H1 (cell line): ENCODE measurements around the gene PTPRG.

Experiments
- BCL11A ChIP-seq, 2 experiments: IDR thresholded peaks; one replicate each; pipeline ENCODE4 v1.6.1; 2011; ENCODE audit warnings: low read depth in 2 of 2, low read length in 2 of 2, mild to moderate bottlenecking in 2 of 2
- CEBPB ChIP-seq: IDR thresholded peaks from 2 replicates; pipeline ENCODE4 v1.6.1; 2012; ENCODE audit warnings: low read depth, low read length
- EP300 ChIP-seq, 2 experiments: IDR thresholded peaks; 1 replicate in 1 of 2; 2 replicates in 1 of 2; pipeline ENCODE4 v1.6.1; 2011 to 2012; ENCODE audit warnings: low read depth in 2 of 2, low read length in 2 of 2, mild to moderate bottlenecking in 2 of 2, borderline replicate concordance in 1 of 2, inconsistent platforms in 1 of 2, moderate library complexity in 1 of 2
- POLR2A ChIP-seq, 2 experiments: IDR thresholded peaks; 1 replicate in 1 of 2; 2 replicates in 1 of 2; pipeline ENCODE4 v1.6.1; 2011; ENCODE audit warnings: low read depth in 2 of 2, low read length in 2 of 2, mild to moderate bottlenecking in 2 of 2; ENCODE audit errors: control extremely low read depth in 1 of 2
- POLR2AphosphoS5 ChIP-seq: IDR thresholded peaks from 2 replicates; pipeline ENCODE4 v1.6.1; 2011; ENCODE audit warnings: low read depth, low read length
- RAD21 ChIP-seq, 2 experiments: IDR thresholded peaks in 1 of 2; conservative IDR thresholded peaks in 1 of 2; 2 replicates each; pipeline ENCODE4 v1.6.1; 2011; ENCODE audit warnings: low read depth in 2 of 2, low read length in 2 of 2, improper control_type of control experiment in 1 of 2, inconsistent platforms in 1 of 2, mild to moderate bottlenecking in 1 of 2, moderate library complexity in 1 of 2
- SIN3A ChIP-seq, 2 experiments: IDR thresholded peaks in 1 of 2; conservative IDR thresholded peaks in 1 of 2; 2 replicates each; pipeline ENCODE4 v1.6.1; 2011 to 2012; ENCODE audit warnings: low read length in 2 of 2, improper control_type of control experiment in 1 of 2, low read depth in 1 of 2, mild to moderate bottlenecking in 1 of 2
- SP1 ChIP-seq: IDR thresholded peaks from 2 replicates; pipeline ENCODE4 v1.6.1; 2011; ENCODE audit warnings: low read depth, low read length
- TEAD4 ChIP-seq: IDR thresholded peaks from 2 replicates; pipeline ENCODE4 v1.6.1; 2012; ENCODE audit warnings: low read depth, low read length, inconsistent platforms, mixed read lengths
- TF ChIP-seq, protein P1 (sequence below), 3 experiments: IDR thresholded peaks; 1 replicate in 2 of 3; 2 replicates in 1 of 3; pipeline versions ENCODE4 v1.5.1 to v1.6.1; 2011; ENCODE audit warnings: low read length in 3 of 3, mild to moderate bottlenecking in 3 of 3, inconsistent platforms in 2 of 3, low read depth in 1 of 3, moderate library complexity in 1 of 3; ENCODE audit not compliant: insufficient read depth in 1 of 3; ENCODE audit errors: control extremely low read depth in 1 of 3
- TF ChIP-seq, protein P2 (sequence below): IDR thresholded peaks from 2 replicates; pipeline ENCODE4 v1.6.1; 2012; ENCODE audit warnings: inconsistent platforms

DNA sequence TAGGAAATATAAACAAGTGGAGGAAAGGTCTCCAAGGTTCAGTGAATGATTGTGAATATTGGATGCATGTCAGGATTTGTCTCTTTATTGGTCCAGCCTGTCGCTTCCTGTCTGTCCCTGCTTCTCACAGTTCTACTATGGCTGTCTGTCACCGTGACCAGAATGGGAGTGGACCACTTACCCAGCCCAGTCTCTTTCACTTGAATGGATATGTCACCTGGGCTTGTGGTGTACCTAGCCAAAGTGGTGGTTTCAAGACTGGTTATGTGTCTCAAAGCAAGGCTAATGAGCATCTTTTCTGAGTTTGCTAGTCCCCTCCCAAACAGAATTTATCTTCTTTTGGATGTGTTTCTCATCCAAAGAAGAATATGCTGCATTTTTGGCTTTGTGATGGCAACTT lies 231.7 kb downstream of the PTPRG start:
- TF ChIP-seq CEBPB: no peak
- TF ChIP-seq SP1: no peak
- TF ChIP-seq EP300 (IDR thresholded peaks at IDR 0.05; ENCODE audit: borderline replicate concordance in 1 of 2, low read depth in 2 of 2, low read length in 2 of 2): no peak
- TF ChIP-seq, protein P1, sequence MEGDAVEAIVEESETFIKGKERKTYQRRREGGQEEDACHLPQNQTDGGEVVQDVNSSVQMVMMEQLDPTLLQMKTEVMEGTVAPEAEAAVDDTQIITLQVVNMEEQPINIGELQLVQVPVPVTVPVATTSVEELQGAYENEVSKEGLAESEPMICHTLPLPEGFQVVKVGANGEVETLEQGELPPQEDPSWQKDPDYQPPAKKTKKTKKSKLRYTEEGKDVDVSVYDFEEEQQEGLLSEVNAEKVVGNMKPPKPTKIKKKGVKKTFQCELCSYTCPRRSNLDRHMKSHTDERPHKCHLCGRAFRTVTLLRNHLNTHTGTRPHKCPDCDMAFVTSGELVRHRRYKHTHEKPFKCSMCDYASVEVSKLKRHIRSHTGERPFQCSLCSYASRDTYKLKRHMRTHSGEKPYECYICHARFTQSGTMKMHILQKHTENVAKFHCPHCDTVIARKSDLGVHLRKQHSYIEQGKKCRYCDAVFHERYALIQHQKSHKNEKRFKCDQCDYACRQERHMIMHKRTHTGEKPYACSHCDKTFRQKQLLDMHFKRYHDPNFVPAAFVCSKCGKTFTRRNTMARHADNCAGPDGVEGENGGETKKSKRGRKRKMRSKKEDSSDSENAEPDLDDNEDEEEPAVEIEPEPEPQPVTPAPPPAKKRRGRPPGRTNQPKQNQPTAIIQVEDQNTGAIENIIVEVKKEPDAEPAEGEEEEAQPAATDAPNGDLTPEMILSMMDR (IDR thresholded peaks at IDR 0.05; ENCODE audit: control extremely low read depth in 1 of 3, insufficient read depth in 1 of 3, low read depth in 1 of 3, low read length in 3 of 3): no peak
- TF ChIP-seq, protein P2, sequence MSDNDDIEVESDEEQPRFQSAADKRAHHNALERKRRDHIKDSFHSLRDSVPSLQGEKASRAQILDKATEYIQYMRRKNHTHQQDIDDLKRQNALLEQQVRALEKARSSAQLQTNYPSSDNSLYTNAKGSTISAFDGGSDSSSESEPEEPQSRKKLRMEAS: no peak
- no peak for TF ChIP-seq RAD21 (IDR thresholded peaks at IDR 0.05 in 1 of 2, conservative IDR thresholded peaks at IDR 0.05 in 1 of 2; ENCODE audit: low read depth in 2 of 2, low read length in 2 of 2)
- no peak for TF ChIP-seq POLR2AphosphoS5
- TF ChIP-seq POLR2A (IDR thresholded peaks at IDR 0.05; ENCODE audit: control extremely low read depth in 1 of 2, low read depth in 2 of 2, low read length in 2 of 2): no peak
- TF ChIP-seq SIN3A (conservative IDR thresholded peaks at IDR 0.05 in 1 of 2, IDR thresholded peaks at IDR 0.05 in 1 of 2; ENCODE audit: low read depth in 1 of 2, low read length in 2 of 2): no peak
- no peak for TF ChIP-seq TEAD4
- TF ChIP-seq BCL11A (IDR thresholded peaks at IDR 0.05; ENCODE audit: low read depth in 2 of 2, low read length in 2 of 2): no peak
